ENCODE measurements around the gene BLZF1. TPM values are rescaled to one million over a fixed set of nuclear protein-coding genes. Genes with fewer than 3 reads are reported as not detected.

The BLZF1 gene
- total RNA-seq, 2 experiments from 2014 or later = 7.1 to 14.3 TPM

DNA sequence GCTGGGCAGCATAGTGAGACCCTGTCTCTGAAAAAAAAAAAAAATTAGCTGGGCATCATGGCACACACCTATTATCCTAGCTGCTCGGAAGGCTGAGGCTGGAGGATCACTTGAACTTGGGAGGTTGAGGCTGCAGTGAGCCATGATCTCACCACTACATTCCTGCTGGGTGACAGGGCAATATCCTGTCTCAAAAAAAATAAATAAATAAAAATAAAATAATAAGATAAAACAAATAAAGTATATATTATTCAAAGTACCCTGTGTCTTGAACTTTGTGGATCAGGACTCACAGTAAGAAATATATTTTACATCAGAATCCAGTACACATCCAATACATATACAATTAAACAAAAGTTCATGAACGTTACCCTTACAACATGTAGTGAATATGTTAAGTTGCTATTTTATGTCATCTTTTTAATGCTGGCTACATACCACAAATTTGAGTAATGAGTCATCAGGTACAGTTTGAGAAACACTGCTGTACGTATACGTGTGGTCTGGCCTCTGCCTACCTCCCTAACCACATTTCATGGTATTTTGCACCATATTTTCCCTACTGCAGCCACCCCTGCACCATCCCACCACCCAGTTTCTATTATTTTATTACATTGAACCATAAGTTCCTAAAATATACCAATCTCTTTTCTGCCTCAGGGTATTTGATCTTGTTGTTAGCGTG, 4.8 kb upstream of the BLZF1 start:
- no peak overlapping the region for H2AFZ ChIP-seq (ENCODE audit: low read length)
- H3K4me2 ChIP-seq (ENCODE audit: low read length) = no peak overlapping the region
- TF ChIP-seq EZH2phosphoT487 (IDR thresholded peaks at IDR 0.05; ENCODE audit: borderline replicate concordance, low read depth, low read length) = no peak
- TF ChIP-seq, protein P1, sequence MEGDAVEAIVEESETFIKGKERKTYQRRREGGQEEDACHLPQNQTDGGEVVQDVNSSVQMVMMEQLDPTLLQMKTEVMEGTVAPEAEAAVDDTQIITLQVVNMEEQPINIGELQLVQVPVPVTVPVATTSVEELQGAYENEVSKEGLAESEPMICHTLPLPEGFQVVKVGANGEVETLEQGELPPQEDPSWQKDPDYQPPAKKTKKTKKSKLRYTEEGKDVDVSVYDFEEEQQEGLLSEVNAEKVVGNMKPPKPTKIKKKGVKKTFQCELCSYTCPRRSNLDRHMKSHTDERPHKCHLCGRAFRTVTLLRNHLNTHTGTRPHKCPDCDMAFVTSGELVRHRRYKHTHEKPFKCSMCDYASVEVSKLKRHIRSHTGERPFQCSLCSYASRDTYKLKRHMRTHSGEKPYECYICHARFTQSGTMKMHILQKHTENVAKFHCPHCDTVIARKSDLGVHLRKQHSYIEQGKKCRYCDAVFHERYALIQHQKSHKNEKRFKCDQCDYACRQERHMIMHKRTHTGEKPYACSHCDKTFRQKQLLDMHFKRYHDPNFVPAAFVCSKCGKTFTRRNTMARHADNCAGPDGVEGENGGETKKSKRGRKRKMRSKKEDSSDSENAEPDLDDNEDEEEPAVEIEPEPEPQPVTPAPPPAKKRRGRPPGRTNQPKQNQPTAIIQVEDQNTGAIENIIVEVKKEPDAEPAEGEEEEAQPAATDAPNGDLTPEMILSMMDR (conservative IDR thresholded peaks at IDR 0.05; ENCODE audit: low read length) = no peak
- H3K36me3 ChIP-seq (ENCODE audit: insufficient read depth, low read length) = peaks cover 4% of the 10 kb centered on the region; the same call in 1 of the 2 replicates
- peaks cover 7% of the 10 kb centered on the region for H3K4me1 ChIP-seq (ENCODE audit: insufficient read depth, low read length, poor library complexity, severe bottlenecking)
- DNase-seq (ENCODE audit: low spot score) = no peak
- H3K9me3 ChIP-seq (ENCODE audit: low read length) = peaks cover 15% of the 10 kb centered on the region; the same call in 1 of the 2 replicates
- intact Hi-C loops (cut with micrococcal nuclease; ENCODE audit: unreplicated experiment) = loop anchor here (10.0 kb wide), 2 partner anchors 332 to 432 kb away; partner anchors contain the start of gene METTL18
- no peaks in the 10 kb centered on the region for H3K79me2 ChIP-seq (ENCODE audit: insufficient read depth, low read depth, low read length)
- no peak overlapping the region for H3K27ac ChIP-seq (ENCODE audit: low read depth, low read length, poor library complexity, severe bottlenecking)
- no peaks in the 10 kb centered on the region for H3K9me2 ChIP-seq (ENCODE audit: insufficient read depth, low read length)
- ChIA-PET CTCF (ENCODE audit: unreplicated experiment) (no interaction called here), POLR2A (interaction anchor here (0.5 to 1.7 kb wide), 2 partner anchors 12 to 433 kb away, joined by 3 to 5 read pairs; no protein-coding TSS in a partner anchor)
- H4K20me1 ChIP-seq (ENCODE audit: insufficient read depth, low read length) = no peaks in the 10 kb centered on the region
- no peak overlapping the region for H3K4me3 ChIP-seq (ENCODE audit: low read depth, low read length, poor library complexity, severe bottlenecking)
- no TSS peak for BruUV-seq (replicated peaks)

DNA sequence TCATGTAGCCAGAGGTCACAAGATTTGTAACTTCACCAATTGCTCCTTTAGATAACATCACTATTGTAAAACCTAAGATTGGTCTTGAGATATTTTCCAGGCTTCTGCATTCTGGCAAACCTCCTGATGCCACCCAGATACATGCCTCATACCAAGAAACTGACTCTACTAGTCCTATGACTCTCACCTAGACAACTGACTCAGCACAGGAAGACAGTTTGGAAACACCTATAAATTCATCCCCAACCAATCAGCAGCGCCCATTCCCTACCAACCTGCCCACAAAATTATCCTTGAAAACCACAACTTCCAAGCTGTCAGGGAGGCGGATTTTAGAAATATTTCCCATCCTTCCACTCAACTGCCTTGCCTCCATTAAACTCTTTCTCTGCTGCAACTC, 3.0 kb upstream of the BLZF1 start:
- CTCF ChIA-PET (ENCODE audit: unreplicated experiment) = no interaction called here
- POLR2A ChIA-PET = interaction anchor here (0.8 kb wide), 1 partner anchor 10 kb away, joined by 5 read pairs; no protein-coding TSS in a partner anchor
- no peaks in the 10 kb centered on the region for H4K20me1 ChIP-seq (ENCODE audit: insufficient read depth, low read length)
- no peak overlapping the region for H2AFZ ChIP-seq (ENCODE audit: low read length)
- H3K4me2 ChIP-seq (ENCODE audit: low read length) = no peak overlapping the region
- peaks cover 17% of the 10 kb centered on the region for H3K79me2 ChIP-seq (ENCODE audit: insufficient read depth, low read depth, low read length)
- no peak overlapping the region for H3K27ac ChIP-seq (ENCODE audit: low read depth, low read length, poor library complexity, severe bottlenecking)
- H3K4me3 ChIP-seq (ENCODE audit: low read depth, low read length, poor library complexity, severe bottlenecking) = no peak overlapping the region
- BruUV-seq (replicated peaks) = no TSS peak
- peaks cover 15% of the 10 kb centered on the region; the same call in 1 of the 2 replicates for H3K9me3 ChIP-seq (ENCODE audit: low read length)
- no peak for DNase-seq (ENCODE audit: low spot score)
- TF ChIP-seq, protein P1 (conservative IDR thresholded peaks at IDR 0.05; ENCODE audit: low read length) = no peak
- TF ChIP-seq EZH2phosphoT487 (IDR thresholded peaks at IDR 0.05; ENCODE audit: borderline replicate concordance, low read depth, low read length) = no peak
- peaks cover 5% of the 10 kb centered on the region; the same call in 1 of the 2 replicates for H3K36me3 ChIP-seq (ENCODE audit: insufficient read depth, low read length)
- peaks cover 16% of the 10 kb centered on the region for H3K4me1 ChIP-seq (ENCODE audit: insufficient read depth, low read length, poor library complexity, severe bottlenecking)
- intact Hi-C loops (cut with micrococcal nuclease; ENCODE audit: unreplicated experiment) = loop anchor here (5.0 to 10.0 kb wide), 5 partner anchors 122 to 707 kb away; partner anchors contain the start of genes ATP1B1, KIFAP3, METTL18 and SLC19A2
- no peaks in the 10 kb centered on the region for H3K9me2 ChIP-seq (ENCODE audit: insufficient read depth, low read length)

Data from OCI-LY7 (cell line).